Activated gamma-delta T cell treated with Interleukin-2 at 50 U/mL for 16 hours (primary cell): ENCODE results near the gene PTPRR.

Source experiments
- DNase-seq: peaks from one replicate; pipeline ENCODE4 v3.0.0-alpha.2; 2020

Gene PTPRR

DNA sequence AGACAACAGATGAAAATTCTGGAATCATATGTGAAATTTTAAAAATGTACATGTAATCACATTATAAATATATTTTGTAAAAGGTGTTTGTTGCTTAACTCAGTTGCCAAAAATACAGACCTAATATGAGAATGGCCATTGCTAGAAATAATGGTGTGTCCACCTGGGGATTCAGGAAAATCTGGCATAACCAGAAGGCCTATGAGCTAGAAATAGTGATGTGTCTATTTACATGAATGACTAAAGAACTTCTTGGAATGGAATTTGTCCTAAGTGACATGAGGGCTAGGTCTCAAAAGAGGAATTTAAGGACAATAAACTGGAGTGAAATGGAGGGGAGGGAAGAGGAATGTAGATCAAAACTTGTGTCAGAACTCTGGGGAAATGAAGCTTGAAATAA is 126.4 kb downstream of the PTPRR start:
- DNase-seq = no peak

DNA sequence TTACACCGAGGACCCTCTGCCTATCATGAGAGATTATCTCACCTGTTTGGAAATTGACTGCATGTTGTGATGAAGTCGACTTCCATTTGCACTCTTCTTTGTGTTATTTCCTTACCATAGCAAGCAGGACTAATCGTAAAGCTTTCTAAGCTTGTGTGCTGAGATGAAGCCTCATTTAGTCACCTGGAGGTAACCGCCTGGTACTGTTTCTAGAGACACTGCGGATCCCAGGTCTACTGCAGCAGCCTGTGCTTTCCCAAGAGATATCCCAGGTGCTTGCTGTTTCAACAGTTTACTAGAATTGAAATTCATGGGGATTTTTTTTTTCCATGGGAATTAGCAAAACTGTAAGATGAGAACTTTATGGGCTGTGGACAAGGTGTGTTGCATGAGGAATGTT is 131.8 kb downstream of the PTPRR start:
- DNase-seq = no peak

DNA sequence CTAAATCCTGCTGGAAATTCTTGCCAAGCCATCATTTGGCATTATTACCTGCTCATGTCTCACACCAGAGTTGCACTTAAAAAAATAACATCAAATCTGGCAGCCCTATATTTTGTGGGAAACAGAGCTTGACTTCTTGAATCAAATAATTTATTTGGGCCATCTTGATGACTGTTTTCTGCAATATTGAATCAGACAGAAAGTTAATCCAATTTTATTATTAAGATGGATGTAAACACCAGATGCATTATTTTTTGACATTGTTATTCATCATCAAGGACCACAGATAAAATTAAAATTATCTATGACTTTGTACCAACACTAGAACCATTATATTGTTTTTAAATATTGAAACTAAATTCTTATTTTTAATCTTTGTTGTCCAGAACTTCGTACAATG is 132.9 kb downstream of the PTPRR start:
- DNase-seq = no peak

DNA sequence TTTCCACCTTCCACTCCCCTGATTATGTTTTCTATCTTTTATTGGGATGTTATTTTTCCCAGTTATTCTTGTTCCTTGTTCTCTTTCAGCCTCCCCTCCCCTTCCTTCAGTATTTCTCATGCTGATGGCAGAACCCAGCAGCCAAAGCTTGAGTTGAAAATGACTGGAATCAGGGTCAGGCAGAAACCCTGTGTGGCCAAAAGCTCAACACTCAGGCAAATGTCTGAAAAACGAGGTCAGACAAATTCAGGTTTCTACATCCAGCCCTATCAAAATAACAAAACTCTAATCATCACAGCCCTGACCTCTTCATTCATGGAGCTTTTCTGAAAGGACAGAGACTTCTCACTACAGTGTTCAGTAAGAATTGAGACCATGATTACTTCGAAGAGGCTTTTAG is 134.6 kb downstream of the PTPRR start:
- no peak for DNase-seq

DNA sequence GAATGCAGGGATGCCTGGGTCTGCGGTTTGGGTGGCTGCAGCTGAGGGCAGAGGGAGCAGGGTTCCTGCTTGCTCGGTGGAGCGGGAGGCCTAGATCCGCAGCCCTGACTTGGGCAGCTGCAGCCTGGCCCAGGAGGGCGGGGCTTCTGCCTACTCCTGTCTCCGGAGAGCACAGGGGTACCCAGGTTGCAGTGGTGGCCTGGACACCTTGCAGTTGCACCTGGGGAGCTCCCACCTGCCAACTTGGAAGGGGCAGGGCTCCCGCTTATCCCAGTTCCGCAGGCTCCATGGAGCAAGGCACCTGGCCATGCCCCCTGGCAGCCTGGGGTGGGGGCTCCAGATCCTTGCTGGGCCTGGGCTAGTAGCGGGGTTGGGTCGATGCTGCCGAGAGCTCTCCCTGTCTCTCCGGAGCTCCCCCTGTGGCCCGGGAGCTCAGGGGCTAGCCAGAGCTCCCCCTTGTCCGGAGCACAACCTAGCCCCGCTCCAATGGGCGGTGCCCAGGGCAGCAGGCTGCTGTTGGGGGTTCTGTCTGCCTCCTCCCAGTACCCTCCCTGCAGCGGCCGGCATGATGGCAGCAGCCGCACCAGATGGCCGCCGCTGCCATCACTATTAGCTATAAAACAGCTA is 136.4 kb downstream of the PTPRR start:
- DNase-seq = no peak

DNA sequence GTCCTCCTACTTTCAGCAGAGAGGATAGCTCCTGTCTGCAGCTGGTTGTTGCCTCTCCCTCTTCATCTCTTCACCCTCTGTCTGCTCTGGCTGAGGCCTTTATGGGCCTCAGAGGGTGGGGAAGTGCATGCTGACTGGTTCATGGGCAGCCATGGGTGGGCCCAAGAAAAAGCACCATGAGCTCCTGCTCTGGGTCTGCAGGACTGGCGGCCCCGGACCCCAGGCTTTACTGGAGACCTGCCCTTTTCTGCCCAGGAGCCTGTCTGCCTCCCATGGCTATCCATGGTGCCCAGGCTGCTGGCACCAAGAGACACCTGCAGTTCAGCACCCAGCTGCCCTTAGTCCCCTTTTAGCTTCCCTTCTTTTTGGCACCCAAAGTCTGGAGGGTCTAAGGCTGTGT is 137.1 kb downstream of the PTPRR start:
- no peak for DNase-seq

DNA sequence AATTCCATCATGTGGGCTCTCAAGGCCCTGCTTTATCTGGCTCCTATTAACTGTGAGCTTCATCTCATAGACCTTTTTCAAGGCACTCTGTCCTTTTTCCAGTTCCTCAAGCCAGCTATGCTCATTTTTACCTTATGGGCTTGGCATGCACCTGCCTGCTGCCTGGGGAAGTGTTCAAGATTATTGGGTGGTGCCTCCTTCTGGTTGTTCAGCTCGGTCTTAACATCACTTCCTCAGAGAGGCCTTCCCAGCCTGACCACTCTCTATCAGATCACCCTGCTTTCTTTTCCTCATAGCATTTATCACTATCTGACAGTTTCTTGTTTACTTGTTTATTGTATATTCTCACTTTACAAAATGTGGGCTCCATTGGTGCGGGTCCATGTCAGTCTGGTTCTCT is 141.3 kb downstream of the PTPRR start:
- no peak for DNase-seq

DNA sequence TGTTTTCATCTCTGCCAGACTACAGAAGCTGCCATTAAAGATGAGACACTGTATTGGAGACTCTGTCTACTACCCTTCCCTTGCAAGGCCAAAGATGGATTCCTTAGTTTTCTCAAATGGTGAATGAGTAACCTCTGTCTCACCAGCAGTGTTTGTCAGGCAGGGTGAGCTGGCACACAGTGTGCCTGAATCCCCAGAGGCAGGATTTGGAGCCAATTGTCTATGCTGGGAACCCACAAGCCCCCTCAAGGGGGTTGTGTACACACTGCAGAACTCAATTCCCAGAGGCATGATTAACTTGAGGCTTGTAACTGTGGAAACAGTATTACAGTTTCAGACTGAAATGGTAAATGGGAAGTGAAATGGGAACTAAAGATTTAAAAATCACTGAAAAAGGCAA is 146.5 kb downstream of the PTPRR start:
- DNase-seq = no peak

DNA sequence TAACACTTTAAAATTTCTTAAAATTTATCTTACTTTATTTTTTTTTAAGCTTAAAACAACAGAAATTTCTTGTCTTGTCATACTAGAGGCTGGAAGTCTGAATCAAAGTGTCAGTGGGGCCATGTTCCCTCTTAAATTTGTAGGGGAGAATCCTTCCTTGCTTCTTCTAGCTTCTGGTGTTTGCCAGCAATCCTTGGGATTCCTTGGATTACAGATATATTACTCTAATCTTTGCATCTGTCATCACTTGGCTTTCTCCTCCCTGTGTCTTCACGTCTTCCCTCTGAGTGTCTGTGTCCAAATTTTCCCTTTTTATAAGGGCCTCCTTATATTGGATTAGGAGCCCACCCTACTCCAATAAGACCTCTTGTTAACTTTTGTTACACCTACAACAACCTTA is 147.7 kb downstream of the PTPRR start:
- no peak for DNase-seq

DNA sequence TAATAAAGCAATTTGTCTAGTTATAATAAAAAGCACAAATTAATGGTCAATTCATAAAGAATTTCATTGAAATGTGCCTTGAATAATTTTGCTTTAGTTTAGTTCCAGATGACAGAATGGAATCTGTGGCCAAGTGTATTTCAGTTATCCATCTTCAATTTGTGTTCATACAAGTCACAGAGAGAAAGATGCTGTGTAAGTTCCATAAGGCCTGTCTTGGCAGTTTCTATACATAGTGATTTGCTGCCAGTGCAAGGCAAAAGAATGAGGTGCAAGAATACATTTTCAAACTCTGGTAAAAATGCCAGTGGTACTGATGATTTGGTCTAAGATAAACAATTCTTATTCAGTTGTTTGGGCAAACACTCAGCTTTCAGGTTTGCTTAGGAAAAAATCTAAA is 149.0 kb downstream of the PTPRR start:
- DNase-seq = no peak

DNA sequence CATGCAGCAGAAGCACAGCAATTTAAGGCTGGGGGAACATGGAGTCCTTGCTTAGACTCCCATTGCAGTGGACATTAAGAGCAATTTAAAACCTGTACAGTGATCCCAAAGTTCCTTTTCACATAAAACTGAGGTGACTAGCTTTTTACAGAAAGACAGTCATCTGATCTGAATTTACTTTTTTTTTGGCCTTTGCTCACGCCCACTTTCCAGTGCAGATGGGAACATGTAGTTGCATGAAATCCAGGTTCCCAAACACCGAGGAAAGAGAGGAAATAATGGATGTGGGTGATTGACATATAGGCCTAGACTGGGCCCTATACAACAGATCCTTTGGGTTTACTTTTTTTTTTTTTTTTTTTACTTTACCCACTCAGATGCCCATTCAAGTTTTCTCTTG is 156.9 kb downstream of the PTPRR start:
- DNase-seq = no peak

DNA sequence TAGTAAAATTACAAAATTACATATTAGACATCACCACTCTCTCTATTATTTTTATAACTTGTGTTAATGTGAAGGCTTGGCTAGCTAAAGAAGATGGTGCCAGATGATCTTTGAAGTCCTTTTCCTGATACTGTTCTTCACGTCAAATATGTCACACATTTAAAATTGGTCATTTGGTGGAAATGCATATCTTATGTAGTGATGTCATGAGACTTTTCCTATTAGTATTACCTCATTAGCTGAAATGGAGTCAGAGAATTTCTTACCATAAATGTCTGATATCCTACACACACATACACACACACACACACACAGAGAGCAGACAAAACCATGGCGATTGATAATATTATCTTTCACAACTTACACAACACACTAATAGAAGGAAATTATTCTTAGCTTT is 158.5 kb downstream of the PTPRR start:
- no peak for DNase-seq

DNA sequence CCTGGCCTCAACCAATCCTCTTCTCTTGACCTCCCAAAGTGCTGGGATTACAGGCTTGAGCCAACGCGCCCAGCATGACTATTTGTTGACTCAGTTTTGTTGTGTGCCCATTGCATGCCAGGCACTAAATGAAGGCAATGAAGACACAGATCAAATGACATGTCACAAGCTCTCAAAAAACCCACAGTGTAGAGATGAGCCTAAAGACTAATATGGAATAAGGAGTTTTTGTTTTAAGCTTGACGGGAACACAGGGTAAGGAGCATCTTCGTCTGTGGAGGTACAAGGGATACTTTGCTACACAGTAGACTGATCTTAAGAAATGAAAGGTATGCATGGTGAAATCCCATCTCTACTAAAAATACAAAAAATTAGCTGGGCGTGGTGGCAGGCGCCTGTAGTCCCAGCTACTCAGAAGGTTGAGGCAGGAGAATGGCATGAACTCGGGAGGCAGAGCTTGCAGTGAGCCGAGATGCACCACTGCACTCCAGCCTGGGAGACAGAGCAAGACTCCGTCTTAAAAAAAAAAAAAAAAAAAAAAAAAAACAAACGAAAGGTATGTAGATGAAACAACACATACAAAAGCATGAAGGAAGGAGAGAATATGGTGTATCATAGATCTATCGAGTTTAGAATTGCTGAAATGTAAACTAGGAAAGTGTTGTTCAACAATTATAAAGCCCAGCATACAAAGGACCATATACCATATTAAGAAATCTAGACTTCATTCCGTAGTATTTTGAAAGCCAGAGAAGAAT is 161.2 kb downstream of the PTPRR start:
- no peak for DNase-seq

DNA sequence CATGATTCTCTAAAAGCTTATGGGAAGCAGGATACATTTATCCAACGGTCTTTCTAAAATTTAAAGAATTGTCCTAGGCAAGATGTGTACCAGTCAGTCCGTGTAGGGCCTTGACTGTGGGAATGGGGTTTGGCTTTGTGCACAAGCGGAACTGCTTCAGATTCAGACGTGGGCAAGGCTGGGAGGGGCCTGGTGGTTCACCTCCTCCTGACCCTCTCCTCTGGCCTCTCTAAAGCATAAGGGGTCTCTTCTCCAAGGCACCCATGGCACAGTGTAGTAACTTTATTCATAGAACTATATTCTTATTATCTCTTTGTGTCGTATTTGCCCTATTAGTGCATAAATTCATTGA is 162.1 kb downstream of the PTPRR start:
- no peak for DNase-seq

DNA sequence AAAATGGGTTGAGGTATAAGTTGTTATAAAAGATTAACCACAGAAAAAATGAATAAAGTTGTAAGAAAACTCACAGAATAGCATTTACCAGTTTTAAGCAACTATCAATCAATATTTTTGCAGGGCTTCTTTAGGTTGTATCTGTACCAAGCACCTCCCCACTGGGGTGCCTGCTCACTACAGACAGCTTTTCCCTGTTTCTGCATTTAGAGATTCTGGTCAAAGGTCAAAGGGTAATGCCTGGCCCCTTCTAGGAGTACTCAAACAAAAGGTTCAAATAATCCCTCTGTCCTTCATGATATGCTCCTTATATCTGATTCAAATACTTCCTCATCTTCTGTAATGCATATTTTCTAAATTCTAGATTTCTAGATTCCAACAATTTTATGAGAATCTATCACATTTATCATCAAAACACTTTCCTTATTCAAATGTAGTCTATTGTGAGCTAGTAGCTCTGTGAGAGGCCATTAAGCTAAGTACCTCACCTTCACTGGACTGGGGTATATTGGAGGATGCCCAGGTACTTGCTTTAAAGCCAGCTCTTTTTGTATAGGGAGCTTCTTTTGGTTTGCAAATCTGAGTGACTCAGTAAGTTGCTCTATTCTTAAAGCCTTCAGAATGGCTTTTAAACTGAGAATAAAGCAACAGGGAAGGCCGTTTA is 162.6 kb downstream of the PTPRR start:
- DNase-seq = no peak

DNA sequence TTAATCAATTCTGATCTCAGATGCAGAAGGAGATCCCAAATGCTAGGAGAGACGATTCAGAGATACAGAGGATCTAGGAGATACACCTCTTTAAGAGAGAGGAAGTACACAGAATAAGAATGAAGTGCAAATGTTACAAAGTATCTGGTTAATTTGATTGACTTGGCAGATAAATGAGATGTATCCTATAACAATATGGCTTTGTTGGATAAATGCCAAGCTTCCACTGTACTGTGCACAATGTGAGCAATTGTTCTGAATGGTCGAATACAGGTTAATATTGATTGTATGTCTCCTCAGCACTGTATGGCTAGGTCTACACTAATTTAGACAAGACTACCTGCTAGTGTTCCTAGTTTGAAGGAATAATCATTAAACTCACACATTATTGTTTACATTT is 163.7 kb downstream of the PTPRR start:
- DNase-seq = no peak

DNA sequence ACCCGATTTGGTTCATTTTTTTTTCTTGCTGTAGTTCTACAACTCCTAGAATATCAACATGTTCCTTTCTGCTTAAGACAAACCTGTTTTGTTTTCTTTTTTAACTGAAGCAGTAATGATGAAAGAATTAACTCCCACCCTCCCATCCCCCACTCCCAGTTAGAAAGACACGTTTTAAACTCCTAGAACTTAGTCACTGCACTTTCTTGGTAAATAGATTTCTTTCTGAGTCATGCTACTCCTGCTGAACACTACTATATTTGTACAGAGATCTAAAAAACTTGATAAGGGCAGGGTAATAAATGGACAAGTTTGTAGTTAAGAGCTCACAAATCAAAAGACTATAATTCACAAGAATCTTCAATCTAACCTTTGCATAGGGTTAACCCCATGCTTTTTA is 164.4 kb downstream of the PTPRR start:
- DNase-seq = no peak

DNA sequence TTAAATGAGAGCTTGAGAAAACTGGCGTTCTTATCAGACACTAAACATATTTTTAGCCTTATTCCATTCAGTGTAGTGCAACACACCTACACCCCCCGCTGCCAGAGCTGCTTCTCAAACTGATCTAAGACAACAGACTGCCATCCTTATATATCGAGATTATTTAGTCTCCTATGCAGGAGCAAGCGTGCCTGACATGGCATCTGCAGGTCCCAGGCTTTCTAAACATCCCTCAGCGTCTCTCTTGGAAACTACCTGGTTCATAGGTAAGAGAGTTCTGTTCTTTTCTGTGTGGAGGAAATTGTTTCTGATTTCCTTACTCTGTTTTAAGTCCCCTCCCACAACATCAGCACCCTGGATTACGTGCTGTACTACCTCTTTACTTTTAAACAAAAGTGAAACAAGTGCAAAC is 166.2 kb downstream of the PTPRR start:
- no peak for DNase-seq

DNA sequence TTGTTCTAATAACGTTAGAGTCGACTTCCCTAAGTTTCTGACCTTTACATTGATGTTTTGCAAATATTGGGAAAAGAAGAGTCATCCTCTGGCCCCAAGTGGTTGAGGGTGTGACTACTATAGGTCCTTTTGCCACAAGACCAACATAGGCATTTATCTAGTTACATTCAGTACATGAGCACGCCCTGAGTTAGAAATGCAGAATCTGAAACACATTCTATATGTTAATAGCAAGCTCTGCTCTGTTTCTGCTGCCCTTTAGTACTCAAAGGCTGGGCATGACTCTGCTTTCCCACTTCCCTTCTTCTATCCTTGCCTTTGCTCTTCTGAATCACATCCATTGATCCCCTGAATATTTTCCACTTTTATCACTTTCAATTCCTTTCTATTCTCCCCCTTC is 168.2 kb downstream of the PTPRR start:
- DNase-seq = no peak

DNA sequence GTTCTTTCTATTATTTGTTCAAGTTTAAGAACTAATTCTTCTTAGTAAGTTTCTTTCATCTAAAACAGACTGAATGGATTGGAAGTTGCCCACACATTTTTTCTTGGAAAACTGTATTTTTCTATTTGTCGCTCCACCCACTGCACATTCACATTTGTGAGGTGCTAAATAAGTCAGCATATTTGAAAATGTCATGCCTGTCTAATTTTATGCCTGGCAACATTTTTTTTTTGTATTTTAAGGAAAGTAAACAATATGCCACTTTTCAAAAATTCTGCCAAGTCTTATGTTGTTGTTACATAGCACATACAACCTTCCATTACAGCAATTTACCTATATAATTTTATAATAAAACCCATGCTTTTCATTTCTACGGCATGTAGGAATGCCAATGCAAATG is 170.6 kb downstream of the PTPRR start:
- no peak for DNase-seq

DNA sequence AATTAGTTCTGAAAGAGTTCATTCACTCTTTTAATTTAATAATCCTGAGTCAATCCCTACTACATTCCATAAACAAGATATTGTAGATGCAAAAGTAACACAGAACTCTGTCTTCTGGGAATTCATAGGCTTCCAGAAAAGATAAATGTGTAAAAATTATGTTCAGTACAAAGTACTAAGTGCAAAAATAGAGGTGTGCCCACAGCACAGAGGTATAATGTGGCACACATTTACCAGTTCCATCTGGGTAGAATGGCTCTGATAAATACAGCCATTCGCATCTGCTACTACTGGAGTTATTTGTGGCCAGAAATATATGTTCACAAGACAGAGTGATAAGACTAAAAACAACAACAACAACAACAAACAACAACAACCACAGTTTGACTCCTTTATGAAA is 171.7 kb downstream of the PTPRR start:
- no peak for DNase-seq

DNA sequence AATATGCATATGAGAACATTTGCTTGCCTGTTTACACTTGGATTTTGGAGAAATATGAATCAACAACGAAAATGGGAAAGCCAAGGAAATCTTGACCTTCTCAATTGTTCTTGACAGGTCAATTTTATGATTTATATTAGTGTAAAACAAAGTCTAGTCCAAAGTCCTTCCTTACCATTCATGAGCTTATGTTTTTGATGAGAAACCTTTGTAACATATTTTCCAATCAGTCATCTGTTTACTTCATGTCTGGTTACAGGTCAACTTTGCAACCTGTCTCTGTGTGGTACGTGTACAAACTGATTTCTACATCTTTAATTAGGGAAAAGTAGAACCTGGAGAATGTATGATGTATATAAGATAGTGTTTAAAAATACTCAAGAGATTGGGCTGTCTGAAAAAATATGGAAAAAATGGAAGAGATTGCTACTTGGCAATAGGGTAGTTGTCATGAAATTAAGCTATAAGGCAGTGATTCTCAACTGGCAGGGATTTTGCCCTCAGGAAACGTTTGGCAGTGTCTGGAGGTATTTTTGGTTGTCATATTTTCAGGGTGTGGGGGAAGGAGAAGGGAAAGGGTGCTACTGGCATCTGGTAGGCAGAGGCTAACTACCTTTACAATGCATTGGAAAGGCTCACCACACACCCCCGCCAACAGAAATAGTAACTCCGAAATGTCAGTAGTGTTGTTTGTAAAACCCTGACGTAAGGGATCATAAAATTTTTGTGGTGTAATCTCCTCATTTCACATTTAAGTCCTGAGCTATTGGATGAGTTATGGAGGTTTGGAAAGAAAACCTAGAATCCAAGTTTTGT is 172.9 kb downstream of the PTPRR start:
- no peak for DNase-seq

DNA sequence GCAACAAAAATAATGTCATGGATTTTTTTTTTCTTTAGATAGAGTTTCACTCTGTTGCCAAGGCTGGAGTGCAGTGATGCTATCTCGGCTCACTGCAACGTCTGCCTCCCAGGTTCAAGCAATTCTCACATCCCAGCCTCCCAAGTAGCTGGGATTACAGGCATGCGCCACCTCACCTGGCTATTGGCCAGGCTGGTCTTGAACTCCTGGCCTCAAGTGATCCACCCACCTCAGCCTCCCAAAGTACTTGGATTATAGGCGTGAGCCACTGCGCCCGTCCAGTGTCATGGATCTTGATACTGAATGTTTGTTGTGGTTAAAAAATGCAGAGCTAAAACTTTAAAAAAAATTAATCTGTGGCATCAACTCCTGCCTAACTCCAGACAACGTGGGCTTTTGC is 175.5 kb downstream of the PTPRR start:
- DNase-seq = no peak

DNA sequence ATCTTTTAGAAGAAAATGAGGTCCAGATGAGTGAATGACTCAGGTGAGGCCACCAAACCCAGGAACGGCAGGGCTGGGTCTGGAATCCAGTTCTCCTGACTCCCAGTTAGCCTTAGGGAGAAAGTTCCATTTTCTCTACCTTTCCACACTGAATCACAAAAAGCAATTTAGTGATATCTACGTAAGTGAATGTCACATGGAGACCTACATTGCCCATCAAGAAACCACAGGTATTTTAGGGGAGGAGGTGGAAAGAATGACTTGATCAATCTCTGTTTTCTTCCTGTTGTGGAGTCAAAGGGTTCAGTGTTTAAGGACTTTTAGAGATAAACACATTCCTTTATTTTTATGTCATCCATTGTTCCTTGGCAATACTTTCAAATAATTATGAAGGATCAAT is 176.4 kb downstream of the PTPRR start:
- no peak for DNase-seq
